Measurements from ENCODE around the gene UBL4A. TPM values are rescaled to one million over a fixed set of nuclear protein-coding genes. Genes with fewer than 3 reads are reported as not detected.
A peak's percentile ranks its signal among the peaks of the same experiment; 100 is the strongest.

UBL4A gene
- total RNA-seq, 1 experiment from 2014 or later = 139 TPM

DNA sequence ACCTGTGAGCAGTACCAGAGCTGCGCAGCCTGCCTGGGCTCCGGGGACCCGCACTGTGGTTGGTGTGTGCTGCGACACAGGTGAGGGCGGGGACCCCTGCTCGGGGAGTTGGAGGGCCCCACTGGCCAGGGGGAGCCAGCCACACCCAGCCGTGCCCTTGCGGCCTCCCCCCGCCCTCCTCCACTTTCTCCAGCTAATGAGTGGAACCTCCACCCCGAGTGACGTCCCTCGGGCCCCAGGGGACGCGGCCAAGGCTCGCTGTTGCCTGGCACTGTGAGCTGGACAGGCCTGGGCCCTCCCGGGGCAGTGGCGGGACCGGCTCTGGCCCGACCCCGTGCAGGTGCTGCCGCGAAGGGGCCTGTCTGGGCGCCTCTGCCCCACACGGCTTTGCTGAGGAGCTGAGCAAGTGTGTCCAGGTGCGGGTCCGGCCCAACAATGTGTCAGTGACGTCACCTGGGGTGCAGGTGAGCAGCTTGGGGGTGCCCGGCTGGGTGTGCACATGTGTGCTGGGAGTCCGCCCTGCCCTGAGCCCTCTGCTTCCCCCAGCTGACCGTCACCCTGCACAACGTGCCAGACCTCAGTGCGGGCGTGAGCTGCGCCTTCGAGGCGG, 22.7 kb downstream of the UBL4A start:
- no peak for DNase-seq (ENCODE audit: low spot score)

DNA sequence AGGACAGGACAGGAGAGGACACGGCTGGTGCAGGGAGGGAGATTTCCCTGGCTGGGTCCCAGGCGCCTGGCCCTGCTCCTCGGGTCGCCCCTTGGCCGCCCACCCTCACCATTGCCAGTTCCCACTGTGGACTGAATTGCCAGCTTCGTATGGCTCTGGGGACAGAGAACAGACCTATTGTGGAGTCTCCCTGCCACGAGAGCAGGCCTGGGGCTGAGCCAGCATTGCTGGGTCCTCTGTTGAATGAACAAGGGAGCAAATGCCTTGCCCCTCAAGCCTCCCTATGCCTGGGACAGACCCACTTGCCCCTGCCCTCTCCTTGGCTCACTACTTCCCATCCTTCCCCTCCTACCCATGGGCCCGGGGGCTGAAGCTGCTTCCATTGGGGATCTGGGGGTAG, 24.0 kb downstream of the UBL4A start:
- DNase-seq (ENCODE audit: low spot score) = no peak

DNA sequence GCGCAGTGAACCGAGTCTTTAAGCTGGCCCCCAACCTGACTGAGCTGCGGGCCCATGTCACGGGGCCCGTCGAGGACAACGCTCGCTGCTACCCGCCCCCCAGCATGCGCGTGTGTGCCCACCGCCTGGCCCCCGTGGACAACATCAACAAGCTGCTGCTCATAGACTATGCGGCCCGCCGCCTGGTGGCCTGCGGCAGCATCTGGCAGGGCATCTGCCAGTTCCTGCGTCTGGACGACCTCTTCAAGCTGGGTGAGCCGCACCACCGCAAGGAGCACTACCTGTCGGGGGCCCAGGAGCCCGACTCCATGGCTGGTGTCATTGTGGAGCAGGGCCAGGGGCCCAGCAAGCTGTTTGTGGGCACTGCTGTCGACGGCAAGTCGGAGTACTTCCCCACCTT, 26.1 kb downstream of the UBL4A start:
- DNase-seq (ENCODE audit: low spot score) = no peak

DNA sequence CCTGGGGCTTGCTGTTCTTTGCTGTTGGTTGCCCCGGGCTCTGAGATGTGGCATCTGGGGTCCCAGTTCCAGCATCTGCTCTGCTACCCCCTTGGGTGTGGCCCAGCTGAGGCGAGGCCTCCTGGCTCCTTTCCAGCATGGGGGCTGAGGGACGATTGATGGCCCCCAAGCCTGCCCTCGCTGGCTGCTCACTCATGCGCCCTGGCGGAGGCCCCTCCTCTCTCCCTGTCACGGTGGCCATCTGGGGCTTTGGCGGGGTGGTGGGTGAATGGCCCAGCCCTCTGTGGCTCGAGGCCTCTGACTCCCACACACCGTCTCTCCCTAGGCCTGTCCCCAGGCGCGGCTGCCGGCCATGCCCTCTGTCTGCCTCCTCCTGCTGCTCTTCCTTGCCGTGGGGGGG, 26.6 kb downstream of the UBL4A start:
- DNase-seq (ENCODE audit: low spot score) = no peak

DNA sequence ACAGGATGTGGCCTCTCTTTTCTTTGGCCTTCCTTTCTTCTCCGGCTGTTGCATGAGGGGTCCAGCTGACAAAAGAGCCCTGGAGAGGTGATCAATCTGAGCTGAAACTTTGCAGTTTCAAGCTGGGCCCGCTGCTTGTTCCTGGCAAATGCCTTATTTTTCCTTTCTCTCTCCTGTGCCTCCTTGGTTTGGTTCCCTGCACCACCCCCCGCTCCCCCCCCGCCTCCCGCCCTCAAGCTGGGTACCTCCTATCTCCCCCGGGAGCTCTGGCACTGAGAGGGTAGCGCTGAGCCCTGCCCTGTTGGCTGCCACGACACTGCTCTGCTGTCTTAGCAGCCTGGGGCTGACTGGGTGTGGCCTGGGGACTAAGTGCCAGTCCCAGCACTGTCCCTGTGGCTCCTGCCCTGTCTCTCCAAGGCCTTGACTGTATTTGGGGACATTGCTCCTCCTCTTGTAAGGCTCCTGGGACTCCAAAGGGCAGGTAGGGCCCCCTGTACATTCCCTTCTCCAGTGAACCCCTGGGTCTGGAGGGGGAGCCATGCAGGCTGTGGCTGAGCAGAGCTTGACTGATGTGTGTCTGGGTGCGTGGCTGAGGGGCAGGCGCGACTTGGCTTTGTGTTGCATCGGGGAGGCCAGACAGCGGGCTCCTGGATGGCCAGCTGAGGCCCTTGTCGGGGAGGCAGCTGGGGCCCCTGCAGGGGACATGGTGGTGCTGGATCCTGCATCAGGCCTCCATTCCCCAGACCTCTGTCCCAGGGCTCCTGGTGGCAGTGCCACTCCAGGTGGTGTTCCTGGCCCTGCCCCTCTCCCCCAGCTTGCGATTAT, 27.2 kb downstream of the UBL4A start:
- peak; percentile 44 for DNase-seq (ENCODE audit: low spot score)

DNA sequence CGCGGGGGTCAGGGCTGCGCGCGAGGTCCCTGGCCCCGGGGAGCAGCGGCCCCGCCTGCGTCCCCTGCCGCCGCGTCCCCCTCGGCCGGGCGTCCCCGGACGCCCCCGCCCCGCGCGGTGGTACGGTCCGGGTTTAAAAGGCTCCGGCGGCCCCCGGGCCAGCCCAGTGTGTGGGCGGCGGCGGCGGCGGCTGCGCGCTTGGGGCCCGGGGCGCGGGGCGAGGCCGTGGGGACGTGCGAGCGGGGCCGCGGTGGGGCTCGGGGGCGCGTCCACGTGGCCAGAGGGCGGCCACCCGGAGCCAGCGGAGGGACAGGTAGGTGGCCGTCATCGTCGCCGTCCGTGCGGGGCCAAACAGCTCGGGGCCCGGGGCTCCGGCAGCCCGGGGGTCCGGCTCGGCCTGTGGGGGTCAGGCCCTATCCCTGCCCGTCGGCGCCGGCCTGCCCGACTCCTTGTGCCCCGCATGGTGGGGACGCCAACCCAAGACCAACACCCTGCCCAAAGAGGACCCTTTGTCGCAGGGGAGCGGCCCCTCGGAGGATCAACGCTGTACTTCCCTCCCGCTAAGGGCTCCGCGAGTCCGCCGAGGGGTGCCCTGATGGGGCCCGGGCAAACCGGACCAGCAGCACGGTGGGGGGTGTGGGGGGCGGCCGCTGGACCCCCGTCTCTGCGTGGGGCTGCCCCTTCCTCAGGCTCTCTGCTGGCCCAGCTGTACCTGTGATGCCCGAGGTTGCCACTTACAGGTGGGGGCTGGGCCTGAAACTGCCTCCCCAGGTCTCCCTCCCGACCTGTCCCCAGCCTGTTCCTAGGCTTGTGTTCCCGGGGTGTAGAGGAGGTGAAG, 28.1 kb downstream of the UBL4A start, which contains the start of gene PLXNA3:
Gene PLXNA3 (plus strand): TSS at position 166 of the 838 bp plus-strand sequence. CDS start 1,903 bp downstream, outside the sequence.
- no peak for DNase-seq (ENCODE audit: low spot score)

DNA sequence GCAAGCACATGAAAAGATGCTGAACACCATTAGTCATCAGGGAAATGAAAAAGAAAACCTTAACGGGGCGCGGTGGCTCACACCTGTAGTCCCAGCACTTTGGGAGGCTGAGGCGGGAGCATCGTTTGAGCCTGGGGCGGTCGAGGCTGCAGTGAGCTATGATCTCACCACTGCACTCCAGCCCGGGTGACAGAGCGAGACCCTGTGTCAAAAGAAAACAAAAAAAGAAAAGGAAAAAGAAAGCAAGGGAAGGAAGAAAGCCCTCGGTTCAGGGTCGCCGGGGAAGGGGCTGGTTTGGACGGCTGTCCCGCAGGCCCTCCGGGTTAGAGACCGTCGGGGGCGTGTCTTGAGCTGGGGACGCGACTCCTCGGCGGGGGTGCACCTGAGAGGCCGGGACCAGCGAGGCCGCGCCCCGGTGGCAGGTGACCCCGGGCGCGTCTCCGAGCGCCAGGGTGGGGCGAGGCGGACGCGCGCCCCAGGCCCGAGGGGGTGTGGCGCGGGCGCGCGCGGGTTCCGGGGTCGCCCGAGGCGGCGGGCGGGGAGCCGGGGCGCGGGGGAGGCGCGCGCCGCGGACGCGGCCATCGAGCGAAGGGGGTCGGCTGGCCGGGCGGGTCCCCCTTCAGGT, 28.8 kb downstream of the UBL4A start:
- DNase-seq (ENCODE audit: low spot score) = no peak

- no peak for DNase-seq (ENCODE audit: low spot score)
Observed at GRCh38 chrX:154452823-154453222, 33.6 kb downstream of the UBL4A start.

GRCh38 chrX:154450312-154450711, 36.1 kb downstream of the UBL4A start:
- DNase-seq (ENCODE audit: low spot score) = no peak

DNA sequence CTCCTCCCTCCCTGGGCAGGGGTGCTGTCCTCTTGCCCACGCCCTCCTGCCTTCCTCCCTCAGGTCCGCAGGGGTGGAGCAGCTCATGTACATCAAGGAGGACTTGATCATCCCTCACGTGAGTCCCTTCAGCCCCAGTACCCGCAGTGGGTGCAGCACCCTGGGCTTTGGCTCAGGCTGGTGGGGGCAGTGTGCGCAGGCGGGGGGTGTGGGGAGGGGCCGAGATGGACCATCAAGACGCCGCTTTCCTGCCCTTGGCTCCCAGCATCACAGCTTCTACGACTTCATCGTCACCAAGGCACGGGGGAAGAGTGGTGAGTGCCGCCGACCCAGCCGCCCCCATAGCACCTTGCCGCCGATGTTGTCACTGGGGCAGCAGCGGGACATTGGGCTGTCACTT, 36.8 kb downstream of the UBL4A start:
- DNase-seq (ENCODE audit: low spot score) = no peak

- DNase-seq (ENCODE audit: low spot score) = no peak
Observed at GRCh38 chrX:154448484-154448883, 37.9 kb downstream of the UBL4A start.

- DNase-seq (ENCODE audit: low spot score) = no peak
Observed at GRCh38 chrX:154446430-154446829, 40.0 kb downstream of the UBL4A start.

GRCh38 chrX:154445776-154446175, 40.6 kb downstream of the UBL4A start:
- DNase-seq (ENCODE audit: low spot score) = no peak

GRCh38 chrX:154444755-154445246, 41.6 kb downstream of the UBL4A start:
- no peak for DNase-seq (ENCODE audit: low spot score)

DNA sequence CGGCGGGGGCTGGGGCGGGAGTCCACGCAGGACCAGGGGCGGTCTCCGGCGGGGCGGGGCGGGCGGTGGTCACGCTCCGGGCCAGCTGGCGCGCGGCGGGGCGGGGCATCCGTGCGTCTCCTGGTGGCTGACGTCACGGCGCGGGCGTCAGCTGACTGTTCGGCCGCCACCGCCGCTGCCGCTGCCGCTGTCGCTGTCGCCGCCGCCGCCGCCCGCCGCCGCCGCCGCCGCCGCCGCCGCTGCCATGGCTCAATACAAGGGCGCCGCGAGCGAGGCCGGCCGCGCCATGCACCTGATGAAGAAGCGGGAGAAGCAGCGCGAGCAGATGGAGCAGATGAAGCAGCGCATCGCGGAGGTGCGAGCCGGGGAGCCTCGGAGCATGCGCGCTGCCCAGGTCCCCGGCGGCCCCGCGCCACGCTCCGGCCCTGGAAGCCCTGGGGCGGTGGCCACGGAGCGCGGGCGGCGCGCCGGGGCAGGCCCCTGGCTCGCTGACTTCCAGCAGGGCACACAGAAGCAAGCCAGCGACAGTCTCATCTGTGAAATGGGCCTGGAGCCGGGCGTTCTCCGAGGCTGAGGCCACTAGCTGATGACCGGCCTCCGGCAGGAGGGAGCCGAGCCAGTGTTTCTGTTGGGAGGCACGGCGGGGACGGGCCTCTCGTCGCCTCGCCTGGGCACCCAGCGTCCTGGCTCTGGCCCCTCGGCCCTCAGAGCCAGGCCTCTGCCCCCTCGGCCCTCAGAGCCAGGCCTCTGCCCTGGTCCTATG, 42.2 kb downstream of the UBL4A start, which contains the start of gene FAM50A:
Gene FAM50A (plus strand): TSS at position 150 of the 763 bp plus-strand sequence. CDS start 95 bp downstream, at position 245.
- peak; percentile 52 for DNase-seq (ENCODE audit: low spot score)

GRCh38 chrX:154443479-154443910, 42.9 kb downstream of the UBL4A start:
- DNase-seq (ENCODE audit: low spot score) = peak; percentile 43

- no peak for DNase-seq (ENCODE audit: low spot score)
Observed at GRCh38 chrX:154441984-154442707, 44.3 kb downstream of the UBL4A start.

DNA sequence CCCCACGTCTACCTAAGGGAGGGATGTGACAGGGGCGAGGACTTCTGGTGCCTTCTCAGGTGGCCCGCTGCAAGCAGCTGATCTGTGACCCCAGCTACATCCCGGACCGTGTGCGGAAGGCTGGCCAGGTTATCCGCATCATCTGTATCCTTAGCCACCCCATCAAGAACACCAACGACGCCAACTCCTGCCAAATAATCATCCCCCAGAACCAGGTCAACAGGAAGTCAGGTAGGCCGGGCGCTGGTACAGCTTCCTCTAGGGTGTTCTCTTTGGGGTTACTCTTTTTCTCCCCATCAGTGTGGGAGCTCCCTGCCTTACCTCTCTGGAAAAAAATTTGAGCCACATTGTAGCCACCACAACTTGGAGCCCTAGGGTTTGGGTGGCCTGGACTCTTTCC, 44.9 kb downstream of the UBL4A start:
- DNase-seq (ENCODE audit: low spot score) = no peak

GRCh38 chrX:154440623-154441357, 45.6 kb downstream of the UBL4A start:
- no peak for DNase-seq (ENCODE audit: low spot score)

All from A172 (cell line).